ENCODE measurements around the gene XRCC5. TPM values are rescaled to one million over a fixed set of nuclear protein-coding genes. Genes with fewer than 3 reads are reported as not detected.

Gene XRCC5
- polyA plus RNA-seq, 1 donor (not counting 4 experiments of a cell fraction or from before 2014, with no cell fraction given) = 521 TPM

DNA sequence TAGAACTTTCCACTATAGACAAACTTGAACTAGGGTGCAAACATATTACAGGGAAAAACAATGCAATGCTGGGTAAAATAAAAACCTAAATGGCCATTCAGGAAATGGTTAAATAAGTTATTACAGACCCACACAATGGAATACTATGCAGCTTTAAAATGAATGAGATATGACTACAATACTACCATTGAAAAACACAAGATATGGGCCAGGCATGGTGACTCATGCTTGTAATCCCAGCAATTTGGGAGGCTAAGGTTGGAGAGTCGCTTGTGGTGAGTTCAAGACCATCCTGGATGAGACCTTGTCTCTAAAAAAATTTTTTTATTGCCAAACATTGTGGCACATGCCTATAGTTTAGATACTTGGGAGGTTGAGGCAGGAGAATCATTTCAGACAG, 34.4 kb upstream of the XRCC5 start:
- H3K79me2 ChIP-seq (ENCODE audit: control insufficient read depth, insufficient read depth, low read length) = no peaks in the 10 kb centered on the region
- DNase-seq (ENCODE audit: low read depth, low spot score) (no peak), FAIRE-seq (no peak)
- H3K36me3 ChIP-seq (ENCODE audit: control insufficient read depth in 2 of 2, extremely low read depth in 1 of 2, insufficient read depth in 2 of 2, low read length in 2 of 2) = no peaks in the 10 kb centered on the region
- H3K9me3 ChIP-seq (ENCODE audit: control insufficient read depth, low read depth, low read length) = no peaks in the 10 kb centered on the region
- H3K9me1 ChIP-seq (ENCODE audit: control insufficient read depth, extremely low read depth, insufficient read depth, low read length) = no peaks in the 10 kb centered on the region
- H3K4me3 ChIP-seq (ENCODE audit: control insufficient read depth in 2 of 3, extremely low read depth in 1 of 3, insufficient read depth in 2 of 3, low read depth in 1 of 3, low read length in 3 of 3) = no peak overlapping the region
- TF ChIP-seq EZH2 (IDR thresholded peaks at IDR 0.05; ENCODE audit: low read length) = no peak
- TF ChIP-seq, protein P1, sequence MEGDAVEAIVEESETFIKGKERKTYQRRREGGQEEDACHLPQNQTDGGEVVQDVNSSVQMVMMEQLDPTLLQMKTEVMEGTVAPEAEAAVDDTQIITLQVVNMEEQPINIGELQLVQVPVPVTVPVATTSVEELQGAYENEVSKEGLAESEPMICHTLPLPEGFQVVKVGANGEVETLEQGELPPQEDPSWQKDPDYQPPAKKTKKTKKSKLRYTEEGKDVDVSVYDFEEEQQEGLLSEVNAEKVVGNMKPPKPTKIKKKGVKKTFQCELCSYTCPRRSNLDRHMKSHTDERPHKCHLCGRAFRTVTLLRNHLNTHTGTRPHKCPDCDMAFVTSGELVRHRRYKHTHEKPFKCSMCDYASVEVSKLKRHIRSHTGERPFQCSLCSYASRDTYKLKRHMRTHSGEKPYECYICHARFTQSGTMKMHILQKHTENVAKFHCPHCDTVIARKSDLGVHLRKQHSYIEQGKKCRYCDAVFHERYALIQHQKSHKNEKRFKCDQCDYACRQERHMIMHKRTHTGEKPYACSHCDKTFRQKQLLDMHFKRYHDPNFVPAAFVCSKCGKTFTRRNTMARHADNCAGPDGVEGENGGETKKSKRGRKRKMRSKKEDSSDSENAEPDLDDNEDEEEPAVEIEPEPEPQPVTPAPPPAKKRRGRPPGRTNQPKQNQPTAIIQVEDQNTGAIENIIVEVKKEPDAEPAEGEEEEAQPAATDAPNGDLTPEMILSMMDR (optimal IDR thresholded peaks at IDR 0.05 in 1 of 3, IDR thresholded peaks at IDR 0.05 in 1 of 3, conservative IDR thresholded peaks at IDR 0.05 in 1 of 3; ENCODE audit: extremely low read depth in 1 of 3, insufficient read depth in 2 of 3, low read length in 3 of 3) = no peak
- H3K4me2 ChIP-seq (ENCODE audit: control insufficient read depth, extremely low read depth, insufficient read depth, low read depth, low read length) = no peak overlapping the region
- H3K27me3 ChIP-seq (ENCODE audit: control insufficient read depth, extremely low read depth, insufficient read depth, low read length) = no peaks in the 10 kb centered on the region
- H2AFZ ChIP-seq (ENCODE audit: control insufficient read depth, low read length) = no peak overlapping the region
- no peak overlapping the region for H3K27ac ChIP-seq (ENCODE audit: control insufficient read depth, insufficient read depth, low read length)
- no peak overlapping the region for H3K9ac ChIP-seq (ENCODE audit: control insufficient read depth, extremely low read depth, insufficient read depth, low read length)
- H4K20me1 ChIP-seq (ENCODE audit: control insufficient read depth, extremely low read depth, insufficient read depth, low read length) = no peaks in the 10 kb centered on the region
- dilution Hi-C loops (cut with MboI; ENCODE audit: extremely low pct_ligation_motif_present, low sequenced_read_pairs) = no loop called here
- no peaks in the 10 kb centered on the region for H3K4me1 ChIP-seq (ENCODE audit: control insufficient read depth, extremely low read depth, insufficient read depth, low read length)

GRCh38 chr2:216075510-216076485, 33.4 kb upstream of the XRCC5 start:
- H3K4me1 ChIP-seq (ENCODE audit: control insufficient read depth, extremely low read depth, insufficient read depth, low read length) = no peaks in the 10 kb centered on the region
- H3K9me1 ChIP-seq (ENCODE audit: control insufficient read depth, extremely low read depth, insufficient read depth, low read length) = no peaks in the 10 kb centered on the region
- no peaks in the 10 kb centered on the region for H3K79me2 ChIP-seq (ENCODE audit: control insufficient read depth, insufficient read depth, low read length)
- FAIRE-seq (no peak), DNase-seq (ENCODE audit: low read depth, low spot score) (no peak)
- no peak overlapping the region for H3K27ac ChIP-seq (ENCODE audit: control insufficient read depth, insufficient read depth, low read length)
- no peaks in the 10 kb centered on the region for H4K20me1 ChIP-seq (ENCODE audit: control insufficient read depth, extremely low read depth, insufficient read depth, low read length)
- H3K9ac ChIP-seq (ENCODE audit: control insufficient read depth, extremely low read depth, insufficient read depth, low read length) = no peak overlapping the region
- dilution Hi-C loops (cut with MboI; ENCODE audit: extremely low pct_ligation_motif_present, low sequenced_read_pairs) = no loop called here
- no peak for TF ChIP-seq EZH2 (IDR thresholded peaks at IDR 0.05; ENCODE audit: low read length)
- TF ChIP-seq, protein P1 (optimal IDR thresholded peaks at IDR 0.05 in 1 of 3, IDR thresholded peaks at IDR 0.05 in 1 of 3, conservative IDR thresholded peaks at IDR 0.05 in 1 of 3; ENCODE audit: extremely low read depth in 1 of 3, insufficient read depth in 2 of 3, low read length in 3 of 3) = no peak
- H2AFZ ChIP-seq (ENCODE audit: control insufficient read depth, low read length) = no peak overlapping the region
- H3K36me3 ChIP-seq (ENCODE audit: control insufficient read depth in 2 of 2, extremely low read depth in 1 of 2, insufficient read depth in 2 of 2, low read length in 2 of 2) = no peaks in the 10 kb centered on the region
- no peak overlapping the region for H3K4me3 ChIP-seq (ENCODE audit: control insufficient read depth in 2 of 3, extremely low read depth in 1 of 3, insufficient read depth in 2 of 3, low read depth in 1 of 3, low read length in 3 of 3)
- H3K4me2 ChIP-seq (ENCODE audit: control insufficient read depth, extremely low read depth, insufficient read depth, low read depth, low read length) = no peak overlapping the region
- H3K27me3 ChIP-seq (ENCODE audit: control insufficient read depth, extremely low read depth, insufficient read depth, low read length) = no peaks in the 10 kb centered on the region
- H3K9me3 ChIP-seq (ENCODE audit: control insufficient read depth, low read depth, low read length) = no peaks in the 10 kb centered on the region
